IMR-90 (cell line): ENCODE results near the gene CHORDC1. TPM values are rescaled to one million over a fixed set of nuclear protein-coding genes. Genes with fewer than 3 reads are reported as not detected.

ENCODE experiments used
- ATAC-seq: fragments of 200-7000 bp; cut with Tn5 transposase; 2 replicates; pipeline ENCODE4 v1.9.1; 2020; ENCODE audit warnings: low read depth, mild to moderate bottlenecking, moderate library complexity
- BruUV-seq: library from RNA; stranded (reverse); fragments of 400-500 nt; replicated peaks from 2 replicates; lab custom pipeline; 2021; lab: Mats Ljungman, UMichigan
- CTCF ChIA-PET: fragments of 300-600 bp; formaldehyde crosslinking; extraction: SDS; loops from one replicate; lab custom pipeline; 2021; ENCODE audit warnings: antibody characterized with exemption; lab: Yijun Ruan, JAX
- POLR2A ChIA-PET: fragments of 300-600 bp; sonication (Branson Sonifier 250); formaldehyde crosslinking; loops from one replicate; lab custom pipeline; 2022; ENCODE audit warnings: antibody characterized with exemption; ENCODE audit not compliant: unreplicated experiment; lab: Charles Lee
- DNase-seq: peaks from one replicate; pipeline ENCODE4 v3.0.0; 2013
- H2AFZ ChIP-seq: replicated peaks from 2 replicates; pipeline ENCODE3; 2013; ENCODE audit warnings: low read length, mild to moderate bottlenecking; ENCODE audit not compliant: poor library complexity
- H2AK5ac ChIP-seq: 2 replicates; pipeline ENCODE4 v1.6.1; 2013; ENCODE audit warnings: low read depth, low read length, inconsistent platforms
- H2AK9ac ChIP-seq: replicated peaks from 2 replicates; pipeline ENCODE3; 2013; ENCODE audit warnings: mild to moderate bottlenecking, low read depth, low read length, moderate library complexity; ENCODE audit not compliant: poor library complexity
- H2BK120ac ChIP-seq: 2 replicates; pipeline ENCODE4 v1.6.1; 2013; ENCODE audit warnings: low read depth, low read length, inconsistent platforms
- H2BK15ac ChIP-seq: 3 replicates; pipeline ENCODE4 v1.6.1; 2013; ENCODE audit warnings: low read depth, low read length, inconsistent platforms
- H2BK20ac ChIP-seq: 2 replicates; pipeline ENCODE4 v1.6.1; 2013; ENCODE audit warnings: low read depth, mild to moderate bottlenecking, inconsistent platforms, low read length, moderate library complexity
- H2BK5ac ChIP-seq: 2 replicates; pipeline ENCODE4 v1.6.1; 2013; ENCODE audit warnings: mild to moderate bottlenecking, low read depth, low read length, inconsistent platforms; ENCODE audit not compliant: poor library complexity, severe bottlenecking
- H3K14ac ChIP-seq: replicated peaks from 2 replicates; pipeline ENCODE4 v1.6.1; 2013; ENCODE audit warnings: low read depth, low read length, inconsistent platforms
- H3K18ac ChIP-seq: 2 replicates; pipeline ENCODE4 v1.6.1; 2013; ENCODE audit warnings: low read depth, low read length, control low read depth
- H3K23ac ChIP-seq: 2 replicates; pipeline ENCODE4 v1.6.1; 2013; ENCODE audit warnings: low read depth, low read length, inconsistent platforms
- H3K27ac ChIP-seq: 2 replicates; pipeline ENCODE4 v1.5.1; 2013; ENCODE audit warnings: mild to moderate bottlenecking, control low read depth, low read length; ENCODE audit not compliant: insufficient read depth
- H3K27me3 ChIP-seq: 2 replicates; pipeline ENCODE4 v1.6.1; 2013; ENCODE audit warnings: low read length; ENCODE audit not compliant: control insufficient read depth, insufficient read depth
- H3K36me3 ChIP-seq: 2 replicates; pipeline ENCODE4 v1.6.1; 2013; ENCODE audit warnings: low read length, mixed read lengths; ENCODE audit not compliant: control insufficient read depth, insufficient read depth
- H3K4ac ChIP-seq: 2 replicates; pipeline ENCODE4 v1.6.1; 2013; ENCODE audit warnings: low read depth, low read length, inconsistent platforms
- H3K4me1 ChIP-seq: 2 replicates; pipeline ENCODE4 v1.6.1; 2013; ENCODE audit warnings: low read length, mixed read lengths; ENCODE audit not compliant: control insufficient read depth, insufficient read depth
- H3K4me2 ChIP-seq: 2 replicates; pipeline ENCODE4 v1.6.1; 2013; ENCODE audit warnings: low read depth, mild to moderate bottlenecking, control low read depth, low read length, moderate library complexity
- H3K4me3 ChIP-seq: 2 replicates; pipeline ENCODE4 v1.5.1; 2013; ENCODE audit warnings: low read depth, mild to moderate bottlenecking, control low read depth, low read length, moderate library complexity; ENCODE audit not compliant: insufficient read depth
- H3K56ac ChIP-seq: 2 replicates; pipeline ENCODE4 v1.6.1; 2013; ENCODE audit warnings: low read length, inconsistent platforms; ENCODE audit not compliant: insufficient read depth; ENCODE audit errors: extremely low read depth
- H3K79me1 ChIP-seq, 2 experiments: 2 replicates each; pipeline ENCODE4 v1.6.1; 2013; ENCODE audit warnings: low read length in 2 of 2, inconsistent platforms in 1 of 2, low read depth in 1 of 2
- H3K9ac ChIP-seq: 2 replicates; pipeline ENCODE4 v1.6.1; 2013; ENCODE audit warnings: low read depth, low read length, control low read depth
- H3K9me1 ChIP-seq: 2 replicates; pipeline ENCODE4 v1.6.1; 2013; ENCODE audit warnings: low read length, inconsistent platforms; ENCODE audit not compliant: insufficient read depth
- H3K9me3 ChIP-seq: 2 replicates; pipeline ENCODE4 v1.6.1; 2013; ENCODE audit warnings: low read length; ENCODE audit not compliant: control insufficient read depth, insufficient read depth
- H4K20me1 ChIP-seq: 2 replicates; pipeline ENCODE4 v1.6.1; 2013; ENCODE audit warnings: low read length, inconsistent platforms; ENCODE audit not compliant: insufficient read depth
- H4K5ac ChIP-seq: 2 replicates; pipeline ENCODE4 v1.6.1; 2013; ENCODE audit warnings: mild to moderate bottlenecking, low read depth, low read length, control low read depth
- H4K8ac ChIP-seq, 2 experiments: 2 replicates each; pipeline ENCODE4 v1.6.1; 2013; ENCODE audit warnings: low read depth in 2 of 2, low read length in 2 of 2, control low read depth in 1 of 2, inconsistent platforms in 1 of 2
- H4K91ac ChIP-seq: 2 replicates; pipeline ENCODE4 v1.6.1; 2013; ENCODE audit warnings: low read depth, low read length, inconsistent platforms; ENCODE audit not compliant: insufficient read depth
- BHLHE40 ChIP-seq: fragments of 150-350 bp; IDR thresholded peaks from 2 replicates; pipeline ENCODE4 v1.6.1; 2016; ENCODE audit warnings: mild to moderate bottlenecking, low read depth, low read length
- CEBPB ChIP-seq: IDR thresholded peaks from 2 replicates; pipeline ENCODE4 v1.6.1; 2012; ENCODE audit warnings: low read depth, low read length, improper control_type of control experiment
- CHD1 ChIP-seq: IDR thresholded peaks from 2 replicates; pipeline ENCODE4 v1.6.1; 2012; ENCODE audit warnings: low read depth, low read length, improper control_type of control experiment
- CTCF ChIP-seq: conservative IDR thresholded peaks from 2 replicates; pipeline ENCODE4 v1.5.1; 2012; ENCODE audit warnings: mild to moderate bottlenecking, low read depth, low read length, improper control_type of control experiment
- FOS ChIP-seq: fragments of 150-350 bp; IDR thresholded peaks from 2 replicates; pipeline ENCODE4 v1.6.1; 2016; ENCODE audit warnings: low read depth, low read length
- MAFK ChIP-seq: IDR thresholded peaks from 2 replicates; pipeline ENCODE4 v1.6.1; 2012; ENCODE audit warnings: low read depth, low read length, improper control_type of control experiment
- MAZ ChIP-seq: IDR thresholded peaks from 2 replicates; pipeline ENCODE4 v1.6.1; 2012; ENCODE audit warnings: low read depth, mild to moderate bottlenecking, low read length, improper control_type of control experiment, moderate library complexity, borderline replicate concordance
- MXI1 ChIP-seq: IDR thresholded peaks from 2 replicates; pipeline ENCODE4 v1.6.1; 2012; ENCODE audit warnings: low read depth, mild to moderate bottlenecking, low read length, moderate library complexity, borderline replicate concordance
- NFE2L2 ChIP-seq: fragments of 150-350 bp; IDR thresholded peaks from 2 replicates; pipeline ENCODE4 v1.6.1; 2016; ENCODE audit warnings: low read depth, mild to moderate bottlenecking, low read length
- POLR2A ChIP-seq: IDR thresholded peaks from 2 replicates; pipeline ENCODE4 v1.6.1; 2012; ENCODE audit warnings: mild to moderate bottlenecking, low read depth, low read length
- RAD21 ChIP-seq: IDR thresholded peaks from 2 replicates; pipeline ENCODE4 v1.6.1; 2012; ENCODE audit warnings: low read length, improper control_type of control experiment
- RCOR1 ChIP-seq: IDR thresholded peaks from 2 replicates; pipeline ENCODE4 v1.6.1; 2012; ENCODE audit warnings: mild to moderate bottlenecking, low read length, improper control_type of control experiment; ENCODE audit not compliant: insufficient replicate concordance
- RFX5 ChIP-seq: IDR thresholded peaks from 2 replicates; pipeline ENCODE4 v1.8.0; 2012; ENCODE audit warnings: low read depth, mild to moderate bottlenecking, low read length, moderate library complexity
- SMC3 ChIP-seq: fragments of 150-350 bp; IDR thresholded peaks from 2 replicates; pipeline ENCODE4 v1.6.1; 2016; ENCODE audit warnings: low read depth, mild to moderate bottlenecking, antibody characterized with exemption, low read length, moderate library complexity
- USF2 ChIP-seq: fragments of 150-350 bp; IDR thresholded peaks from 2 replicates; pipeline ENCODE4 v1.6.1; 2017; ENCODE audit warnings: mild to moderate bottlenecking, antibody characterized with exemption, low read length, low read depth
- WGBS, 2 experiments: methylation state at CpG; one replicate each; pipeline versions ENCODE4 v1.1.5 to v1.1.7; 2013; ENCODE audit warnings: missing lambda C conversion rate in 2 of 2; ENCODE audit not compliant: insufficient read length in 1 of 2; ENCODE audit errors: extremely low coverage in 2 of 2; 5-methylcytosine and 5-hydroxymethylcytosine counted together
- dilution Hi-C: fragments of 300-500 bp; cut with HindIII; formaldehyde crosslinking; loops from one replicate; pipeline ENCODE4 v1.14.3; 2018; ENCODE audit warnings: low sequenced_read_pairs; ENCODE audit not compliant: unreplicated experiment
- in situ Hi-C: fragments of 300-500 bp; cut with MboI; formaldehyde crosslinking; loops from 3 replicates; pipeline ENCODE4 v1.14.3; 2019; ENCODE audit warnings: low sequenced_read_pairs, inconsistent platforms, mixed read lengths
- intact Hi-C: fragments of 100-400 bp; cut with micrococcal nuclease; formaldehyde crosslinking; loops from 2 replicates; pipeline ENCODE4 v1.10.0; 2022
- polyA plus RNA-seq, 3 experiments: library from polyadenylated mRNA; depleted of rRNA; stranded (reverse); fragments of >200 nt; gene quantifications; 2 replicates each; pipeline ENCODE4 v1.2.3, GENCODE V29; 2012; ENCODE audit warnings: low replicate concordance in 1 of 3
- total RNA-seq: library from RNA; depleted of rRNA; stranded (reverse); fragments of >200 nt; gene quantifications from 2 replicates; pipeline ENCODE4 v1.2.3, GENCODE V29; 2012
- TF ChIP-seq, protein P1 (sequence below): fragments of 150-350 bp; IDR thresholded peaks from 2 replicates; pipeline ENCODE4 v1.6.1; 2016; ENCODE audit warnings: low read depth, mild to moderate bottlenecking, low read length, moderate library complexity, borderline replicate concordance

Gene CHORDC1
- total and polyA plus RNA-seq, 2 of the 4 experiments (the other 2 are of a cell fraction): 26.9 to 51.4 TPM

- dilution Hi-C loops: no loop called here
- no peak for TF ChIP-seq USF2
- TF ChIP-seq, protein P1, sequence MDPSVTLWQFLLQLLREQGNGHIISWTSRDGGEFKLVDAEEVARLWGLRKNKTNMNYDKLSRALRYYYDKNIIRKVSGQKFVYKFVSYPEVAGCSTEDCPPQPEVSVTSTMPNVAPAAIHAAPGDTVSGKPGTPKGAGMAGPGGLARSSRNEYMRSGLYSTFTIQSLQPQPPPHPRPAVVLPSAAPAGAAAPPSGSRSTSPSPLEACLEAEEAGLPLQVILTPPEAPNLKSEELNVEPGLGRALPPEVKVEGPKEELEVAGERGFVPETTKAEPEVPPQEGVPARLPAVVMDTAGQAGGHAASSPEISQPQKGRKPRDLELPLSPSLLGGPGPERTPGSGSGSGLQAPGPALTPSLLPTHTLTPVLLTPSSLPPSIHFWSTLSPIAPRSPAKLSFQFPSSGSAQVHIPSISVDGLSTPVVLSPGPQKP: no peak
- TF ChIP-seq POLR2A: no peak
- TF ChIP-seq FOS: no peak
- no peak for TF ChIP-seq RCOR1
- TF ChIP-seq RFX5: no peak
- TF ChIP-seq RAD21: no peak
- no peak for TF ChIP-seq NFE2L2
- no peak for TF ChIP-seq MXI1
- TF ChIP-seq SMC3: no peak
- no peak for TF ChIP-seq CHD1
- no peak for TF ChIP-seq MAZ
- no peak for TF ChIP-seq BHLHE40
- no peak for TF ChIP-seq CEBPB
- TF ChIP-seq CTCF: no peak
- no peak for TF ChIP-seq MAFK
- H3K56ac ChIP-seq: no peak overlapping the region
- H3K27me3 ChIP-seq: no peaks in the 10 kb centered on the region
- no peak overlapping the region for H3K4me2 ChIP-seq
- no peak overlapping the region for H3K9ac ChIP-seq
- no peak overlapping the region for H2BK15ac ChIP-seq
- no peak overlapping the region for H4K5ac ChIP-seq
- in situ Hi-C loops: no loop called here
- no peak overlapping the region for H3K27ac ChIP-seq
- no peaks in the 10 kb centered on the region for H3K36me3 ChIP-seq
- ChIA-PET CTCF (no interaction called here), POLR2A (no interaction called here)
- no peak overlapping the region for H3K4ac ChIP-seq
- no peak overlapping the region for H4K91ac ChIP-seq
- H2AFZ ChIP-seq: no peak overlapping the region
- H3K14ac ChIP-seq: no peak overlapping the region
- DNase-seq (no peak), ATAC-seq (no peak)
- H2BK5ac ChIP-seq: no peak overlapping the region
- no peak overlapping the region for H2BK120ac ChIP-seq
- H2AK9ac ChIP-seq: no peak overlapping the region
- no peak overlapping the region for H2BK20ac ChIP-seq
- H3K79me1 ChIP-seq: no peaks in the 10 kb centered on the region
- H3K4me1 ChIP-seq: no peaks in the 10 kb centered on the region
- H3K4me3 ChIP-seq: no peak overlapping the region
- H2AK5ac ChIP-seq: no peak overlapping the region
- BruUV-seq: no TSS peak
- H3K9me1 ChIP-seq: no peaks in the 10 kb centered on the region
- WGBS, 2 experiments: no CpG with 5 or more reads among the region's 1 CpG
- H4K20me1 ChIP-seq: no peaks in the 10 kb centered on the region
- no peak overlapping the region for H3K23ac ChIP-seq
- intact Hi-C loops: no loop called here
- no peak overlapping the region for H3K18ac ChIP-seq
- H3K9me3 ChIP-seq: no peaks in the 10 kb centered on the region
- no peak overlapping the region for H4K8ac ChIP-seq
Observed at GRCh38 chr11:90243534-90243933, 20.7 kb upstream of the CHORDC1 start.
